ENCODE data around the gene ZNF778.
"Not testable (repeated sequence)": the region's sequence is repeated elsewhere in the genome, so short reads cannot be mapped to it uniquely, and the experiment has no call there.

The ZNF778 gene

GRCh38 chr16:89259901-89260300, 42.4 kb downstream of the ZNF778 start:
- not testable (repeated sequence) for DNase-seq

- no peak for DNase-seq
Observed at GRCh38 chr16:89261691-89262563, 44.4 kb downstream of the ZNF778 start.

GRCh38 chr16:89264800-89265550, 47.5 kb downstream of the ZNF778 start:
- no peak for DNase-seq

- DNase-seq = no peak
Observed at GRCh38 chr16:89265647-89266046, 48.1 kb downstream of the ZNF778 start.

GRCh38 chr16:89266521-89267134, 49.1 kb downstream of the ZNF778 start:
- no peak for DNase-seq

GRCh38 chr16:89267746-89268145, 50.2 kb downstream of the ZNF778 start:
- DNase-seq = not testable (repeated sequence)

- DNase-seq = no peak
Observed at GRCh38 chr16:89268585-89268984, 51.1 kb downstream of the ZNF778 start.

- DNase-seq = no peak
Observed at GRCh38 chr16:89268987-89269735, 51.7 kb downstream of the ZNF778 start.

- DNase-seq = no peak
Observed at GRCh38 chr16:89269805-89270665, 52.5 kb downstream of the ZNF778 start.

- no peak for DNase-seq
Observed at GRCh38 chr16:89270666-89271345, 53.3 kb downstream of the ZNF778 start.

- no peak for DNase-seq
Observed at GRCh38 chr16:89272631-89273030, 55.1 kb downstream of the ZNF778 start.

- DNase-seq = no peak
Observed at GRCh38 chr16:89273741-89274472, 56.4 kb downstream of the ZNF778 start.

GRCh38 chr16:89274561-89275283, 57.2 kb downstream of the ZNF778 start:
- no peak for DNase-seq

- no peak for DNase-seq
Observed at GRCh38 chr16:89275284-89275584, 57.7 kb downstream of the ZNF778 start.

GRCh38 chr16:89275837-89276720, 58.6 kb downstream of the ZNF778 start:
- no peak for DNase-seq

- DNase-seq = no peak
Observed at GRCh38 chr16:89277049-89277448, 59.5 kb downstream of the ZNF778 start.

- no peak for DNase-seq
Observed at GRCh38 chr16:89277641-89278341, 60.3 kb downstream of the ZNF778 start.

All from stimulated activated naive CD4-positive, alpha-beta T cell treated with Interleukin-2 at 50 U/mL for 16 hours (primary cell).